Endodermal cell (in vitro differentiated cells): Measurements from ENCODE around the gene MTCL1. TPM values are rescaled to one million over a fixed set of nuclear protein-coding genes. Genes with fewer than 3 reads are reported as not detected.

ENCODE experiments used
- DNase-seq: peaks from one replicate; pipeline ENCODE4 v3.0.0-alpha.2; 2017
- H3K27ac ChIP-seq: 2 replicates; pipeline ENCODE4 v1.5.1; 2013; ENCODE audit warnings: mild to moderate bottlenecking, low read depth, low read length, moderate library complexity
- H3K27me3 ChIP-seq: 2 replicates; pipeline ENCODE4 v1.6.1; 2013; ENCODE audit warnings: mild to moderate bottlenecking, low read length, moderate library complexity; ENCODE audit not compliant: insufficient read depth, control insufficient read depth, poor library complexity, severe bottlenecking
- H3K36me3 ChIP-seq: 2 replicates; pipeline ENCODE4 v1.7.0; 2013; ENCODE audit warnings: mild to moderate bottlenecking, low read length, moderate library complexity; ENCODE audit not compliant: control insufficient read depth, insufficient read depth
- H3K4me1 ChIP-seq: one replicate; pipeline ENCODE4 v1.7.0; 2013; ENCODE audit warnings: low read length; ENCODE audit not compliant: control insufficient read depth, insufficient read depth
- H3K4me3 ChIP-seq: 2 replicates; pipeline ENCODE4 v1.5.1; 2013; ENCODE audit warnings: mild to moderate bottlenecking, low read length, moderate library complexity
- H3K9ac ChIP-seq: 2 replicates; pipeline ENCODE4 v1.6.1; 2013; ENCODE audit warnings: mild to moderate bottlenecking, low read length, moderate library complexity; ENCODE audit not compliant: poor library complexity, severe bottlenecking; ENCODE audit errors: extremely low read depth
- H3K9me3 ChIP-seq: 2 replicates; pipeline ENCODE4 v1.6.1; 2013; ENCODE audit warnings: mild to moderate bottlenecking, low read length, moderate library complexity; ENCODE audit not compliant: control insufficient read depth
- H3K27ac Mint-ChIP-seq: 2 replicates; pipeline ENCODE4 v1.8.0; 2020; ENCODE audit warnings: mixed read lengths
- H3K27me3 Mint-ChIP-seq: 2 replicates; pipeline ENCODE4 v1.8.0; 2021; ENCODE audit warnings: mild to moderate bottlenecking, mixed read lengths; ENCODE audit not compliant: insufficient read depth
- H3K36me3 Mint-ChIP-seq: 2 replicates; pipeline ENCODE4 v1.8.0; 2020; ENCODE audit warnings: low read depth, mixed read lengths
- H3K4me1 Mint-ChIP-seq: 2 replicates; pipeline ENCODE4 v1.8.0; 2020; ENCODE audit warnings: mixed read lengths
- H3K4me3 Mint-ChIP-seq: 2 replicates; pipeline ENCODE4 v1.8.0; 2020; ENCODE audit warnings: mild to moderate bottlenecking, moderate library complexity, mixed read lengths
- H3K9me3 Mint-ChIP-seq: 2 replicates; pipeline ENCODE4 v1.8.0; 2020; ENCODE audit warnings: mild to moderate bottlenecking, mixed read lengths
- CTCF ChIP-seq: fragments of 200-600 bp; sonication (generic); conservative IDR thresholded peaks from 2 replicates; pipeline ENCODE4 v1.5.0; 2021; ENCODE audit warnings: antibody characterized with exemption, mild to moderate bottlenecking
- WGBS, 2 experiments: methylation state at CpG; one replicate each; pipeline versions ENCODE4 v1.1.5 to v1.1.7; 2013; ENCODE audit warnings: missing lambda C conversion rate in 2 of 2, mixed read lengths in 1 of 2; ENCODE audit not compliant: insufficient coverage in 1 of 2, insufficient read length in 1 of 2; 5-methylcytosine and 5-hydroxymethylcytosine counted together
- total RNA-seq, 2 donors: library from RNA; stranded (reverse); fragmentation: NEBNext Ultra II Directional in 1 of 2; extraction: Animal tissue kit (Norgen Biotek cat#: 25700) in 1 of 2; gene quantifications; 2 replicates in 1 of 2; 3 replicates in 1 of 2; pipeline ENCODE4 v1.2.1, GENCODE V29; 2021

MTCL1 gene
- total RNA-seq, 2 donors from 2014 or later: 15.0 to 26.0 TPM

- no peak overlapping the region for H3K9ac ChIP-seq
- Mint-ChIP-seq H3K9me3 (no peaks in the 10 kb centered on the region), H3K36me3 (peaks cover 6% of the 10 kb centered on the region), H3K27me3 (peaks cover 49% of the 10 kb centered on the region), H3K27ac (peak overlapping the region; percentile 87), H3K4me1 (peaks cover 37% of the 10 kb centered on the region), H3K4me3 (no peak overlapping the region)
- H3K27me3 ChIP-seq: peaks cover 38% of the 10 kb centered on the region
- H3K9me3 ChIP-seq: no peaks in the 10 kb centered on the region
- H3K36me3 ChIP-seq: no peaks in the 10 kb centered on the region
- WGBS, 2 experiments: 88% methylated on average over 8 to 9 of the region's 9 CpGs
- peaks cover 17% of the 10 kb centered on the region for H3K4me1 ChIP-seq
- DNase-seq: no peak
- no peak overlapping the region for H3K4me3 ChIP-seq
- H3K27ac ChIP-seq: no peak overlapping the region
- TF ChIP-seq CTCF: no peak
Measured at GRCh38 chr18:8801263-8801901, 96.0 kb downstream of the MTCL1 start.

GRCh38 chr18:8802017-8802672, 96.8 kb downstream of the MTCL1 start:
- Histone ChIP-seq H3K9ac (no peak overlapping the region), H3K4me1 (peaks cover 17% of the 10 kb centered on the region), H3K27me3 (peaks cover 35% of the 10 kb centered on the region), H3K9me3 (no peaks in the 10 kb centered on the region), H3K27ac (no peak overlapping the region), H3K36me3 (no peaks in the 10 kb centered on the region), H3K4me3 (no peak overlapping the region)
- H3K4me3 Mint-ChIP-seq: no peak overlapping the region
- H3K27ac Mint-ChIP-seq: peak overlapping the region; percentile 72
- H3K36me3 Mint-ChIP-seq: peaks cover 4% of the 10 kb centered on the region
- no peak for DNase-seq
- no peaks in the 10 kb centered on the region for H3K9me3 Mint-ChIP-seq
- peaks cover 44% of the 10 kb centered on the region for H3K27me3 Mint-ChIP-seq
- TF ChIP-seq CTCF: peak; percentile 35
- H3K4me1 Mint-ChIP-seq: peaks cover 37% of the 10 kb centered on the region
- 73 to 84% methylated on average over 5 of the region's 6 CpGs for WGBS, 2 experiments

- no peak overlapping the region for H3K4me3 Mint-ChIP-seq
- TF ChIP-seq CTCF: no peak
- no peak overlapping the region for H3K27ac ChIP-seq
- H3K27me3 Mint-ChIP-seq: peaks cover 34% of the 10 kb centered on the region
- H3K27me3 ChIP-seq: peaks cover 36% of the 10 kb centered on the region
- H3K27ac Mint-ChIP-seq: no peak overlapping the region
- 87 to 91% methylated on average over 7 to 8 of the region's 8 CpGs for WGBS, 2 experiments
- no peaks in the 10 kb centered on the region for H3K9me3 ChIP-seq
- peaks cover 17% of the 10 kb centered on the region for H3K4me1 ChIP-seq
- H3K36me3 ChIP-seq: no peaks in the 10 kb centered on the region
- H3K9ac ChIP-seq: no peak overlapping the region
- peaks cover 4% of the 10 kb centered on the region for H3K36me3 Mint-ChIP-seq
- H3K9me3 Mint-ChIP-seq: no peaks in the 10 kb centered on the region
- H3K4me1 Mint-ChIP-seq: peaks cover 37% of the 10 kb centered on the region
- no peak for DNase-seq
- no peak overlapping the region for H3K4me3 ChIP-seq
Measured at GRCh38 chr18:8803063-8803795, 97.9 kb downstream of the MTCL1 start.
